GM19035 (cell line): ENCODE measurements around the gene PRKAR2B.
"Not testable (repeated sequence)": the region's sequence is repeated elsewhere in the genome, so short reads cannot be mapped to it uniquely, and the experiment has no call there.

ENCODE experiments used
- ATAC-seq: cut with Tn5 transposase; IDR thresholded peaks from one replicate; pipeline ENCODE4 v1.9.1; 2021; ENCODE audit not compliant: unreplicated experiment

PRKAR2B gene

GRCh38 chr7:107047902-107048782 lies 3.6 kb downstream of the PRKAR2B start:
- no peak for ATAC-seq

GRCh38 chr7:107048783-107049418 lies 4.4 kb downstream of the PRKAR2B start:
- no peak for ATAC-seq

DNA sequence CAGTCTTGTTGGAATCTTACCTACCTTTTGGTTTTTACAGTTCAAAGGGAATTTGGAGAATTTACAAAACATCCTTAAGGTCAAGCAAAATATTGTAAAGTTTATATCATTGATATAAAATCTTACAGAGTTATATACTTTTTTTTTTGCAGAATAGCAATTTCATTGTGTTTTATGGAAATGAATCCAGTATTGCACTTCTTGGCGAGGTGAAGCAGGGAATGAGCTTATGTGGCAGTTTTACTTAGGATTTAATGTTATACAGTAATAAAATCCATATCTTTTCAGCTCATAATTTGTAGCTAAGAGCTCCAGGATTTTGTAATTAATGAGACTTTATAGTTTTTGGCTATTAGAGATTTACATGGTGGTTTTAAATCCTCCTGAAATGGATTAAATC lies 5.0 kb downstream of the PRKAR2B start:
- ATAC-seq: no peak

DNA sequence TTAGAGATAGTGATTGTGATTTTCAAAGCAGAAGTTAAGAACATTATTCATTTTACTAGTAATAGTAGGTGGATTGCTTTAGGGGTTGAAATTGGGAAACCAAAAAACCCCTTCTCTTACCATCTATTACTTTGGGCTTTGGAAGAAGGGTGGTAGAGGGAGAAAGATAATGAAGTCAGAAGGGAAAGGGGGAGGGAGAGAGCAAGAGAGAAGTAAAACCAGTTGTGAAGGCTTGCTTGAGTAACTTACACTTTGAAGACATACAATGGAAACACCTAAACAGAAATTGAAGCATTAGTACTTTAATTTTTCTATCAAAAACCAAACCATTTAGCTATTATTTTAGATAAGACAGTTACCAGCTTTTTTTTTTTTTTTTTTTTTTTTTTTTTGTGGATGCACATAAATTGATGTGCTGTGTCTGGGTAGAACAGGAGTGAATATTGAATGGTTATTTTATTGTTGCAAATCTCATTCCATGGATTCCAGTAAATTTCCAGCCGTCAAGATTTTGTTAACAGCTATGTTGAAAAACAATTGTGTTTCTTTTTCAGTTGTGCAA lies 5.5 kb downstream of the PRKAR2B start:
- ATAC-seq: no peak

DNA sequence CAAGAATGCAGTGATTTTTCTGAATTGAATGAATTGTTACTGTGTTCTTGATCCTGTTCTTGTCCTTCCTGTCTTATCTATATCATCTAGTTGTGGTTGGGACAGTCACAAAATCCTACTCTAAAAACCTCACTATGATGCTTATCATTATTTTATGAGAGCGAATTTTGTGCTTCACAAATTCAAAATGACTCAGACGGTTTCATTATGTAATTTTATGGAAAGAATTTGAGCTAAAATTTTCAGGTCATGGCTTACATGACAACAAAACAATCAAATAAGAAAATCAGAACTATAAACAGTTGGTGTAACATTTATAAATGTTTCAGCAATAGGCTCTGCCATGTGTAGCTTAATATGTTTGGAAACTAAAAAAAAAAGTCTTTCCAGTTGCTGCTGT lies 6.9 kb downstream of the PRKAR2B start:
- ATAC-seq: no peak

DNA sequence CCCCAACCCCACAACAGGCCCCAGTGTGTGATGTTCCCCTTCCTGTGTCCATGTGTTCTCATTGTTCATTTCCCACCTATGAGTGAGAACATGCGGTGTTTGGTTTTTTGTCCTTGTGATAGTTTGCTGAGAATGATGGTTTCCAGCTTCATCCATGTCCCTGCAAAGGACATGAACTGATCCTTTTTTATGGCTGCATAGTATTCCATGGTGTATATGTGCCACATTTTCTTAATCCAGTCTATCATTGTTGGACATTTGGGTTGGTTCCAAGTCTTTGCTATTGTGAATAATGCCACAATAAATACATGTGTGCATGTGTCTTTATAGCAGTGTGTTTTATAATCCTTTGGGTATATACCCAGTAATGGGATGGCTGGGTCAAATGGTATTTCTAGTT lies 10.5 kb downstream of the PRKAR2B start:
- not testable (repeated sequence) for ATAC-seq

- ATAC-seq: not testable (repeated sequence)
Observed at GRCh38 chr7:107056058-107056457, 11.6 kb downstream of the PRKAR2B start.

DNA sequence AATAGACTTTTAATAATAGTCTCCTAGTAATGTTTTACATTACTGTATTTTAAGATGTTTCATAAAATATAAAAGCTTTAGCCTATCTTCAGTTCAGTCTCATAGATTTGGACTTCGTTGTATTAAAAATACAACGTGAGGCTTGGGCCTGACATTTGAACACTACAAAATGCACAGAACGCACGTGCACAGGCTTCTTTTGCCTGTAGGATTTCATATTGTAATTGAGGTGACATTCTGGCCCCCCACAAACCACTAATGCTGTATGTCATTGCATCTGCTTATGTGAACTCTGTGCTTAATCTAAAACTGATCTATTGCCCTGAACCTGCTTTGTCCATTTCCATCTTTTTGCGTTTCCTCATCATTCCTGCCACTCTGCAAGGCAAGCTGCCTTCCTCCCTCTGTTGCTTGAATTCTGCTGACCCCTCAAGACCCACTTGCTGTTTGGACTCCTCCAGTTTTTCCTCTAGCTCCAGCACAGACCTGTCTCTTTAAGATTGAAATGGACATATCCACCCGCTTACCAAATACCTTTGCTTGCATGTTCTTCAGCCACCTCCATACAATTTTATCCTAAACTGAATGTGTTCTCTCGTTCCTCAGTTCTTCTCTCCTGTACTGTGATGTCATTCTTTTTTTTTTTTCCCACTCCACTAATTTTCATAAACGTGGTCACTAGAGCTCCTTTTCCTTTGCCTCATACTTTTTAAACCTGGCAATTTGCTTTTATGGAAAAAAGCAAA lies 12.4 kb downstream of the PRKAR2B start:
- no peak for ATAC-seq

GRCh38 chr7:107057474-107057833 lies 12.9 kb downstream of the PRKAR2B start:
- ATAC-seq: no peak

- ATAC-seq: no peak
Observed at GRCh38 chr7:107059468-107059867, 15.0 kb downstream of the PRKAR2B start.

DNA sequence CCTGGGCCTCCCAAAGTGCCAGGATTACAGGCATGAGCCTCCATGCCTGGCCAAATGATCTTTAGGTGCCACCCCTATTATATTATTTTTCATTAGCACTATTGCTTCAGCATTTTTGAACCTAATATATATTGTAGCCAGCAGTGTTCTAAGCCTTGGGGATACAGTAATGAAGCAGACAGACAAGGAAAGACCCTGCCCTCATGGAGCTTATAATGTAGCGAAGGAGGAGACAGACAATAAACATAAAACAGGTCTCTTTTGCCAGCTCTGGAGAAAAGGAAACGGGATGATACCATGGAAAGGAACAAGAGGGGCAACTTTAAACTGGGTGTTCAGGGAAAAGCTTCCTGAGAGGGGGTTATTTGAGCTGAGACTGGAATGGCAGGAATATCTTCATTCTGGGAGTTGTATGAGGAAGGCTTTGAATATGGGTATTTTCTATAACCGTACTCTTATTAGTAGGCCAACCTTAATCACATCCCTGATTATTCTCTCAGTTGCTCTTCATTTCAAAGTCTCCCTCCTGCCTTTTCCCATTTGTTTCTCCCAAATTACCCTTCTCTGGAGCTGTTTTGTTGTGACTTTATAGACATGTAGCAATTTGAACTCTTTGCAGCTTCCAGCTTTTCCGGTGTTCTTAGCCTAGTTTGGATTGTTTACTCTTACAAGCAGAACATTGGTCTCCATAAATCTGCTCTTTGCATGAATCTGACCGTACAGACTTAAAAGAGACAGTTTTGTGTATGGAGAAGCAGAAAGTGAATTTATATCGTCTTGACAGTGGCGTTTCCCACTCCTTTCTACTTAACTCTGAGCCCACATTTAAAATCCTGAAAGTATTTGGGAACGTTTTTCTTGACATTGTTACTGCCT lies 19.0 kb downstream of the PRKAR2B start:
- ATAC-seq: no peak

- ATAC-seq: no peak
Observed at GRCh38 chr7:107064255-107064654, 19.8 kb downstream of the PRKAR2B start.

GRCh38 chr7:107065929-107066247 lies 21.4 kb downstream of the PRKAR2B start:
- ATAC-seq: no peak

GRCh38 chr7:107068156-107068555 lies 23.7 kb downstream of the PRKAR2B start:
- ATAC-seq: no peak

DNA sequence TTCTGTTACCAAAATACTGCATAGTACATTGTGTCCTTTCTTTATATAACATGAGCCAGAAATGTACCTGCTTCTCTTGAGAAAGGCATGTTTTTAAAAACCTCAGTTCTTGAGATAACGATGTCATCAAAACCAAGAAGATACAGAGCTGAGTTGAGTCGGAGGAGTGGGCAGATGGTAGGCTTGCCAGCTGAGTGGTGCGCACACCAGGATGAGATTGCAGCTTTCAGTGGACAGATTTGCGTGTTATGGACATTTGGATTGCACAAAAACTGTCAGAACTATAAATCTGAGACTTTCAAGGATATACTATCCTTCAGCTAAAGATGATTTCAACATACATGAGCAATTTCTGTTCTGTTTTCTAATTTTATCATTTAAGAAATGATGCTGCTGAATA lies 25.0 kb downstream of the PRKAR2B start:
- no peak for ATAC-seq

DNA sequence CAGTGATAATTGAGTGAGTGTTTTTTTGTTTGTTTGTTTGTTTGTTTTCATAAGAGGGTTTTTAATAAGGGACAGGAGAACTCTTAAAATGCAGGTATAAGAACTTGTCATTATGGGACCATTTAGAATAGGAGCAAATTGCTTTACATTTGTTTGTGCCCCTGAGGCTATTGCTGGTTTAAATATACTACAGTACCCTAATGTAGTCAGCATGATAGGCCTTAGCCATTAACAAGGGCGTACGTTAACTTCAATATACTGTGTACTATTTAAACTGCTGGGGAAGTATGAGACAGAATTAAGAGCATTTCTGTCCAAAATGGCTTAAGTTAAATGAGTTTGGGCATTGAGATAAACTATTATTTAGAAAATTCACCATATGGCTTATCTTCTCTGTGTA lies 26.2 kb downstream of the PRKAR2B start:
- ATAC-seq: no peak

DNA sequence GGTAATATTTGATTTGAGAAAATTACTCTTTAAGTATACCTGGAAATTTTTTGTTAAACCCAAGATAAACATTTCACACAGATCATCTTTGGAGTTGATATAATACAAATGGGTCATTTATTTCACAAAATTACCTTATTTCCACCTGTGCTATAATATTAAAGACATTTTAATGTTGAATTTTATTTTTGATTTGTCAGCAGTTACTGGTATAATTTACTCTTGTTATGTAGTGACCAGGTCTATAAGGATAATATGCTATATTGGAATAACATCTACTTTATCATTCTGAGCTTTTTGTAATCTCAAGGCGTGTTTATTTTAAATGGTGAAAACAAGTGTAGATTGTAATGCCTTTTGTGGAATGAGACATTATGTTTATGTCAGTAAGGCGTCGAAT lies 26.6 kb downstream of the PRKAR2B start:
- ATAC-seq: no peak

GRCh38 chr7:107072133-107072532 lies 27.6 kb downstream of the PRKAR2B start:
- no peak for ATAC-seq

GRCh38 chr7:107075863-107076574 lies 31.5 kb downstream of the PRKAR2B start:
- no peak for ATAC-seq
